ENCODE results near the gene ATRNL1. TPM values are rescaled to one million over a fixed set of nuclear protein-coding genes. Genes with fewer than 3 reads are reported as not detected.

ATRNL1 gene
- total RNA-seq, 1 experiment from 2014 or later = 1.3 TPM

DNA sequence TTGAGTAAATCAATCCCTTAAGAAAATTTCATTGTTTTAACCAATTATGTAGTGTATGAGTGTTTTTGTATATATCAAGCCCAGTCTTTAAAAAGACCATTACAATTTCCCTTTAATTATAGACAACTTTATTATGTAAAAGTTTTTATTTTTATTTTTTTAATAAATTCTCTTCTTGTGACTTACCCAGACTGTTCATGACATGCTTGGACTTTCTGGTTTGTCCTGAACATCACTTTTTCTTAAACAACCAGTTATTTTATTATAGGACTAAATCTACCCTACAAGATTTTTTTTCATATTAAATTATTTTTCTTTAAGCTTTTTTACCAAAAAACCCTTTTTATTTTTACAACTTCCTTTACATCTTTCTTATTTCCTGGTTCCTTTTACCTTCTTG is 410.4 kb downstream of the ATRNL1 start:
- TF ChIP-seq TCF7L2 (IDR thresholded peaks at IDR 0.05; ENCODE audit: borderline replicate concordance, extremely low read depth, insufficient read depth, insufficient read length) = no peak
- TF ChIP-seq, protein P1, sequence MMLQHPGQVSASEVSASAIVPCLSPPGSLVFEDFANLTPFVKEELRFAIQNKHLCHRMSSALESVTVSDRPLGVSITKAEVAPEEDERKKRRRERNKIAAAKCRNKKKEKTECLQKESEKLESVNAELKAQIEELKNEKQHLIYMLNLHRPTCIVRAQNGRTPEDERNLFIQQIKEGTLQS (IDR thresholded peaks at IDR 0.05) = no peak
- TF ChIP-seq, protein P2, sequence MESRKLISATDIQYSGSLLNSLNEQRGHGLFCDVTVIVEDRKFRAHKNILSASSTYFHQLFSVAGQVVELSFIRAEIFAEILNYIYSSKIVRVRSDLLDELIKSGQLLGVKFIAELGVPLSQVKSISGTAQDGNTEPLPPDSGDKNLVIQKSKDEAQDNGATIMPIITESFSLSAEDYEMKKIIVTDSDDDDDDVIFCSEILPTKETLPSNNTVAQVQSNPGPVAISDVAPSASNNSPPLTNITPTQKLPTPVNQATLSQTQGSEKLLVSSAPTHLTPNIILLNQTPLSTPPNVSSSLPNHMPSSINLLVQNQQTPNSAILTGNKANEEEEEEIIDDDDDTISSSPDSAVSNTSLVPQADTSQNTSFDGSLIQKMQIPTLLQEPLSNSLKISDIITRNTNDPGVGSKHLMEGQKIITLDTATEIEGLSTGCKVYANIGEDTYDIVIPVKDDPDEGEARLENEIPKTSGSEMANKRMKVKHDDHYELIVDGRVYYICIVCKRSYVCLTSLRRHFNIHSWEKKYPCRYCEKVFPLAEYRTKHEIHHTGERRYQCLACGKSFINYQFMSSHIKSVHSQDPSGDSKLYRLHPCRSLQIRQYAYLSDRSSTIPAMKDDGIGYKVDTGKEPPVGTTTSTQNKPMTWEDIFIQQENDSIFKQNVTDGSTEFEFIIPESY (IDR thresholded peaks at IDR 0.05; ENCODE audit: extremely low read depth, insufficient replicate concordance, low read length) = no peak
- no peak for TF ChIP-seq RAD21 (IDR thresholded peaks at IDR 0.05; ENCODE audit: low read depth)
- TF ChIP-seq EZH2phosphoT487 (IDR thresholded peaks at IDR 0.05; ENCODE audit: borderline replicate concordance) = no peak
- TF ChIP-seq POLR2A (IDR thresholded peaks at IDR 0.05; ENCODE audit: borderline replicate concordance, extremely low read depth, insufficient read depth, insufficient read length) = no peak
- no peak for TF ChIP-seq FOSL1 (IDR thresholded peaks at IDR 0.05; ENCODE audit: low read depth)
- Histone ChIP-seq H3K27ac (ENCODE audit: low read depth, low read length) (no peak overlapping the region), H3K4me2 (ENCODE audit: low read length) (no peak overlapping the region), H3K4me1 (ENCODE audit: control insufficient read depth in 1 of 2, insufficient read depth in 2 of 2, low read length in 2 of 2) (no peaks in the 10 kb centered on the region), H2AFZ (ENCODE audit: low read depth, low read length, poor library complexity, severe bottlenecking) (no peak overlapping the region), H3K9ac (ENCODE audit: low read length) (no peak overlapping the region), H3K79me2 (ENCODE audit: insufficient read depth, low read length) (no peaks in the 10 kb centered on the region), H3K9me2 (ENCODE audit: insufficient read depth) (no peaks in the 10 kb centered on the region), H3K9me3 (ENCODE audit: control insufficient read depth in 1 of 2, insufficient read depth in 1 of 2, low read depth in 1 of 2, low read length in 2 of 2) (peaks cover 10 to 12% of the 10 kb centered on the region in 2 experiments; a peak in 2 of 4 replicates), H4K20me1 (ENCODE audit: insufficient read depth) (no peaks in the 10 kb centered on the region), H3K36me3 (ENCODE audit: control insufficient read depth in 1 of 2, insufficient read depth in 2 of 2, low read length in 2 of 2) (no peaks in the 10 kb centered on the region), H3K27me3 (ENCODE audit: insufficient read depth, low read length) (no peaks in the 10 kb centered on the region), H3K4me3 (replicated peaks in 1 of 2; ENCODE audit: low read depth in 1 of 2, low read length in 2 of 2) (no peak overlapping the region)
- ChIA-PET RAD21 (ENCODE audit: low non-redundant PET in 1 of 2, low total read pairs in 2 of 2, uncharacterized antibody in 2 of 2, unreplicated experiment in 2 of 2) (no interaction called here), POLR2A (no interaction called here), CTCF (no interaction called here)
- intact Hi-C loops (cut with micrococcal nuclease) = no loop called here
- ATAC-seq = no peak
- no TSS peak for BruUV-seq (replicated peaks)
- no peak for DNase-seq (ENCODE audit: low read depth, low spot score)

DNA sequence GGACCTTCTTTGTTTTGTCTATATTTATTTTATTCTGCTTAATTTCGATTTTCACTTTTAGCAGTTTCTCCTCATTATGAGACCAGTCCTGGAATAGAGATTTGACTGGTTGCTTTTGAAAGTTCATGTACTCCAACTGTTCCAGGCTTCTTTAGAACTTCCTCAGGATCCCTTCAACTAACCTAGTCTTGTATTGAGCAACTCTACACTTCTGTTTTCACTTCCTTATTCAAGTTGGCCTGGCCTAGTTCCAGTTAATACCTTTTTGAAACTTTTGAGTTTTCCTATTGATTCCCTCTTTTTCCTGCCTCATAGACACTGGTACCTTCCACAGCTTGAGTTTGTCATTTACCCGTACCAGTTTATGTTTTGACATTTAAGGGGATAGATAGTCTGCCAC is 421.7 kb downstream of the ATRNL1 start:
- no peaks in the 10 kb centered on the region for H3K36me3 ChIP-seq (ENCODE audit: control insufficient read depth in 1 of 2, insufficient read depth in 2 of 2, low read length in 2 of 2)
- H3K27ac ChIP-seq (ENCODE audit: low read depth, low read length) = no peak overlapping the region
- ATAC-seq (no peak), DNase-seq (ENCODE audit: low read depth, low spot score) (no peak)
- no peak overlapping the region for H3K9ac ChIP-seq (ENCODE audit: low read length)
- no peak overlapping the region for H3K4me3 ChIP-seq (replicated peaks in 1 of 2; ENCODE audit: low read depth in 1 of 2, low read length in 2 of 2)
- H3K4me1 ChIP-seq (ENCODE audit: control insufficient read depth in 1 of 2, insufficient read depth in 2 of 2, low read length in 2 of 2) = no peaks in the 10 kb centered on the region
- BruUV-seq (replicated peaks) = no TSS peak
- no peaks in the 10 kb centered on the region for H3K9me2 ChIP-seq (ENCODE audit: insufficient read depth)
- intact Hi-C loops (cut with micrococcal nuclease) = no loop called here
- RAD21 ChIA-PET (ENCODE audit: low non-redundant PET in 1 of 2, low total read pairs in 2 of 2, uncharacterized antibody in 2 of 2, unreplicated experiment in 2 of 2) = no interaction called here
- POLR2A ChIA-PET = no interaction called here
- CTCF ChIA-PET = interaction anchor here (0.7 kb wide), 1 partner anchor 144 kb away, joined by 4 read pairs; no protein-coding TSS in a partner anchor
- H3K9me3 ChIP-seq (ENCODE audit: control insufficient read depth in 1 of 2, insufficient read depth in 1 of 2, low read depth in 1 of 2, low read length in 2 of 2) = no peaks in the 10 kb centered on the region
- no peak overlapping the region for H2AFZ ChIP-seq (ENCODE audit: low read depth, low read length, poor library complexity, severe bottlenecking)
- no peaks in the 10 kb centered on the region; the same call in 1 of the 2 replicates for H4K20me1 ChIP-seq (ENCODE audit: insufficient read depth)
- H3K27me3 ChIP-seq (ENCODE audit: insufficient read depth, low read length) = no peaks in the 10 kb centered on the region
- no peaks in the 10 kb centered on the region for H3K79me2 ChIP-seq (ENCODE audit: insufficient read depth, low read length)
- H3K4me2 ChIP-seq (ENCODE audit: low read length) = no peak overlapping the region
- TF ChIP-seq RAD21 (IDR thresholded peaks at IDR 0.05; ENCODE audit: low read depth) (no peak), SP1 (IDR thresholded peaks at IDR 0.05; ENCODE audit: low read depth) (no peak), FOSL1 (IDR thresholded peaks at IDR 0.05; ENCODE audit: low read depth) (no peak), ELF1 (IDR thresholded peaks at IDR 0.05; ENCODE audit: borderline replicate concordance, low read depth) (no peak), SRF (IDR thresholded peaks at IDR 0.05; ENCODE audit: low read depth) (no peak), CEBPB (IDR thresholded peaks at IDR 0.05; ENCODE audit: low read depth) (no peak), YY1 (IDR thresholded peaks at IDR 0.05; ENCODE audit: extremely low read depth, insufficient replicate concordance, low read depth, low read length) (no peak), SIN3A (IDR thresholded peaks at IDR 0.05; ENCODE audit: low read depth) (no peak), POLR2AphosphoS5 (IDR thresholded peaks at IDR 0.05; ENCODE audit: low read depth, low read length) (no peak), POLR2A (IDR thresholded peaks at IDR 0.05; ENCODE audit: borderline replicate concordance, extremely low read depth, insufficient read depth, insufficient read length) (no peak)
- TF ChIP-seq, protein P3, sequence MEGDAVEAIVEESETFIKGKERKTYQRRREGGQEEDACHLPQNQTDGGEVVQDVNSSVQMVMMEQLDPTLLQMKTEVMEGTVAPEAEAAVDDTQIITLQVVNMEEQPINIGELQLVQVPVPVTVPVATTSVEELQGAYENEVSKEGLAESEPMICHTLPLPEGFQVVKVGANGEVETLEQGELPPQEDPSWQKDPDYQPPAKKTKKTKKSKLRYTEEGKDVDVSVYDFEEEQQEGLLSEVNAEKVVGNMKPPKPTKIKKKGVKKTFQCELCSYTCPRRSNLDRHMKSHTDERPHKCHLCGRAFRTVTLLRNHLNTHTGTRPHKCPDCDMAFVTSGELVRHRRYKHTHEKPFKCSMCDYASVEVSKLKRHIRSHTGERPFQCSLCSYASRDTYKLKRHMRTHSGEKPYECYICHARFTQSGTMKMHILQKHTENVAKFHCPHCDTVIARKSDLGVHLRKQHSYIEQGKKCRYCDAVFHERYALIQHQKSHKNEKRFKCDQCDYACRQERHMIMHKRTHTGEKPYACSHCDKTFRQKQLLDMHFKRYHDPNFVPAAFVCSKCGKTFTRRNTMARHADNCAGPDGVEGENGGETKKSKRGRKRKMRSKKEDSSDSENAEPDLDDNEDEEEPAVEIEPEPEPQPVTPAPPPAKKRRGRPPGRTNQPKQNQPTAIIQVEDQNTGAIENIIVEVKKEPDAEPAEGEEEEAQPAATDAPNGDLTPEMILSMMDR (IDR thresholded peaks at IDR 0.05 in 2 of 3, conservative IDR thresholded peaks at IDR 0.05 in 1 of 3; ENCODE audit: borderline replicate concordance in 1 of 3, insufficient read depth in 1 of 3, low read depth in 2 of 3, low read length in 2 of 3) = no peak
